K562 (cell line): ENCODE data around the gene ANAPC5. TPM values are rescaled to one million over a fixed set of nuclear protein-coding genes. Genes with fewer than 3 reads are reported as not detected.
A peak's percentile ranks its signal among the peaks of the same experiment; 100 is the strongest.

Source experiments
- ATAC-seq: fragments of 200-7000 bp; cut with Tn5 transposase; 3 replicates; pipeline ENCODE4 v1.9.1; 2020; ENCODE audit warnings: moderate library complexity
- BruUV-seq: library from RNA; stranded (reverse); fragments of 400-500 nt; replicated peaks from 2 replicates; lab custom pipeline; 2021; lab: Mats Ljungman, UMichigan
- CTCF ChIA-PET: fragments of 300-600 bp; formaldehyde crosslinking; extraction: SDS; loops from one replicate; lab custom pipeline; 2021; ENCODE audit warnings: low intra/inter-chr PET ratio; lab: Yijun Ruan, JAX
- POLR2A ChIA-PET: fragments of 300-600, 350-650 bp; sonication (Branson Sonifier 250); formaldehyde crosslinking; extraction: SDS; loops from one replicate; lab custom pipeline; 2021; ENCODE audit warnings: antibody characterized with exemption, inconsistent platforms; lab: Yijun Ruan, JAX
- DNase-seq, 4 experiments: peaks; one replicate each; pipeline versions ENCODE4 v3.0.0 to v3.0.0-alpha.2; 2011 to 2018; ENCODE audit warnings: low spot score in 3 of 4, mixed read lengths in 3 of 4; ENCODE audit errors: extremely low read depth in 1 of 4
- FAIRE-seq: peaks from 2 replicates; lab custom pipeline; 2011; peaks lifted over from hg19 to GRCh38; lab: Jason Lieb, UNC
- H2AFZ ChIP-seq: 2 replicates; pipeline ENCODE4 v1.6.0; 2011; ENCODE audit warnings: low read depth, low read length, control low read depth, inconsistent platforms
- H3K27ac ChIP-seq: fragments of 200-600 bp; 3 replicates; pipeline ENCODE4 v1.8.0; 2011; ENCODE audit warnings: low read depth, mild to moderate bottlenecking, control low read depth, inconsistent platforms, low read length, moderate library complexity, mixed read lengths; ENCODE audit errors: extremely low read depth
- H3K27me3 ChIP-seq, 2 experiments: fragments of 300-600 bp in 1 of 2; 2 replicates in 1 of 2; 3 replicates in 1 of 2; pipeline versions ENCODE4 v1.6.0 to v1.8.0; 2011; ENCODE audit warnings: inconsistent platforms in 2 of 2, low read length in 2 of 2, mild to moderate bottlenecking in 1 of 2, mixed read lengths in 1 of 2, moderate library complexity in 1 of 2; ENCODE audit not compliant: control insufficient read depth in 2 of 2, insufficient read depth in 2 of 2
- H3K36me3 ChIP-seq: fragments of 300-600 bp; 3 replicates; pipeline ENCODE4 v1.8.0; 2011; ENCODE audit warnings: mild to moderate bottlenecking, low read length, inconsistent platforms; ENCODE audit not compliant: control insufficient read depth, insufficient read depth
- H3K4me1 ChIP-seq, 2 experiments: fragments of 200-600 bp in 1 of 2; replicated peaks in 1 of 2; 2 replicates in 1 of 2; 3 replicates in 1 of 2; pipeline versions ENCODE4 v1.5.1 to v1.8.0; 2011; ENCODE audit warnings: inconsistent platforms in 2 of 2, low read length in 2 of 2, mild to moderate bottlenecking in 1 of 2, mixed read lengths in 1 of 2, moderate library complexity in 1 of 2; ENCODE audit not compliant: control insufficient read depth in 2 of 2, insufficient read depth in 2 of 2
- H3K4me2 ChIP-seq: 2 replicates; pipeline ENCODE4 v1.6.1; 2011; ENCODE audit warnings: low read length, control low read depth, inconsistent platforms, mixed read lengths; ENCODE audit not compliant: insufficient read depth
- H3K4me3 ChIP-seq: fragments of 200-600 bp; sonication (generic), shearing (Covaris generic); 2 replicates; pipeline ENCODE4 v1.5.1; 2016; ENCODE audit warnings: control low read depth, inconsistent platforms
- H3K79me2 ChIP-seq: fragments of 200-600 bp; 3 replicates; pipeline ENCODE4 v1.8.0; 2011; ENCODE audit warnings: low read length, inconsistent platforms; ENCODE audit not compliant: control insufficient read depth, insufficient read depth
- H3K9ac ChIP-seq, 2 experiments: 2 replicates each; pipeline versions ENCODE4 v1.6.0 to v1.6.1; 2011; ENCODE audit warnings: low read depth in 2 of 2, low read length in 2 of 2, control low read depth in 1 of 2, inconsistent platforms in 1 of 2, mild to moderate bottlenecking in 1 of 2, mixed read lengths in 1 of 2; ENCODE audit not compliant: insufficient read depth in 1 of 2
- H3K9me1 ChIP-seq: one replicate; pipeline ENCODE4 v1.6.0; 2011; ENCODE audit warnings: inconsistent platforms, mild to moderate bottlenecking, low read length, moderate library complexity; ENCODE audit not compliant: control insufficient read depth, insufficient read depth
- H3K9me3 ChIP-seq: replicated peaks from 2 replicates; pipeline ENCODE4 v1.5.1; 2011; ENCODE audit warnings: low read depth, low read length, inconsistent platforms; ENCODE audit not compliant: control insufficient read depth, insufficient read depth
- H4K20me1 ChIP-seq: replicated peaks from 2 replicates; pipeline ENCODE4 v1.6.1; 2011; ENCODE audit warnings: low read length, inconsistent platforms, mixed read lengths; ENCODE audit not compliant: control insufficient read depth, insufficient read depth
- FOSL1 ChIP-seq: fragments of 200-800 bp; sonication (Bioruptor generic); conservative IDR thresholded peaks from 2 replicates; pipeline ENCODE4 v1.6.1; 2016; ENCODE audit warnings: missing genetic modification characterization, missing compliant biosample characterization
- MTA1 ChIP-seq: fragments of 450-650 bp; IDR thresholded peaks from 2 replicates; pipeline ENCODE4 v1.6.1; 2017; ENCODE audit warnings: borderline replicate concordance
- SMARCE1 ChIP-seq: fragments of 450-650 bp; IDR thresholded peaks from 2 replicates; pipeline ENCODE4 v1.7.1; 2016; ENCODE audit warnings: mild to moderate bottlenecking
- ZBTB2 ChIP-seq: fragments of 450-650 bp; IDR thresholded peaks from 2 replicates; pipeline ENCODE4 v1.6.1; 2016; ENCODE audit warnings: antibody characterized with exemption
- ZNF512 ChIP-seq: IDR thresholded peaks from 2 replicates; pipeline ENCODE4 v1.6.1; 2016; ENCODE audit warnings: missing genetic modification characterization, missing compliant biosample characterization
- ZNF707 ChIP-seq: fragments of 250-450 bp; sonication (Bioruptor Pico); conservative IDR thresholded peaks from 2 replicates; pipeline ENCODE4 v1.8.0; 2022; ENCODE audit warnings: inconsistent platforms, mild to moderate bottlenecking, moderate library complexity
- WGBS: fragments of 100-300 bp; shearing (Covaris generic); methylation state at CpG from one replicate; pipeline ENCODE4 v1.1.6; 2016; ENCODE audit warnings: low coverage, mixed read lengths; ENCODE audit not compliant: insufficient coverage; ENCODE audit errors: missing lambda C conversion rate; 5-methylcytosine and 5-hydroxymethylcytosine counted together
- in situ Hi-C: fragments of 300-500 bp; cut with MboI; formaldehyde crosslinking; loops from 4 replicates; pipeline ENCODE4 v1.15.0; 2018; ENCODE audit warnings: inconsistent platforms, mixed read lengths
- intact Hi-C: fragments of 100-400 bp; cut with micrococcal nuclease; formaldehyde crosslinking; loops from 2 replicates; pipeline ENCODE4 v1.14.2; 2022
- polyA plus RNA-seq, 8 experiments: library from polyadenylated mRNA; depleted of rRNA in 4 of 8; stranded (reverse) in 5 of 8; unstranded in 3 of 8; fragments of >200 nt; fragmentation: Nextera tagmentation in 2 of 8; fragmentation: Illumina TruSeq in 1 of 8; extraction: Ambion mirVana in 2 of 8; extraction: Trizol in 1 of 8; gene quantifications; 2 replicates each; pipeline versions ENCODE4 v1.2.1 to v1.2.3, GENCODE V29; 2011 to 2014; ENCODE audit warnings: inconsistent platforms in 1 of 8, missing spikeins in 1 of 8
- total RNA-seq, 7 experiments: library from RNA; depleted of rRNA in 6 of 7; stranded (reverse); fragments of >200 nt in 6 of 7; fragmentation: Illumina TruSeq in 2 of 7; extraction: Trizol in 2 of 7; gene quantifications; 2 replicates each; pipeline versions ENCODE4 v1.2.1 to v1.2.3, GENCODE V29; 2011 to 2021; ENCODE audit warnings: low replicate concordance in 1 of 7

ANAPC5 gene
- total and polyA plus RNA-seq, 9 of the 15 experiments (the other 6 are each of a cell fraction or from before 2014, with no cell fraction given) = 136 to 315 (median 197) TPM

- Histone ChIP-seq H3K27me3 (no peaks in the 10 kb centered on the region), H3K9me3 (no peaks in the 10 kb centered on the region), H2AFZ (peak overlapping the region; percentile 59), H3K79me2 (no peaks in the 10 kb centered on the region), H4K20me1 (no peaks in the 10 kb centered on the region), H3K27ac (no peak overlapping the region), H3K36me3 (no peaks in the 10 kb centered on the region), H3K4me2 (no peak overlapping the region), H3K9me1 (no peaks in the 10 kb centered on the region), H3K9ac (no peak overlapping the region), H3K4me3 (no peak overlapping the region)
- in situ Hi-C loops (no loop called here), intact Hi-C loops (no loop called here)
- BruUV-seq = no TSS peak
- CTCF ChIA-PET = no interaction called here
- POLR2A ChIA-PET = interaction anchor here (3.0 kb wide), 1 partner anchor 13 kb away, joined by 19 read pairs; the partner anchor contains the start of gene ANAPC5
- FAIRE-seq (no peak), ATAC-seq (no peak), DNase-seq (no peak)
- 4% methylated on average over 5 of the region's 5 CpGs for WGBS
- no peak for TF ChIP-seq FOSL1 (tag)
- peak; percentile 74 for TF ChIP-seq ZNF512
- TF ChIP-seq MTA1 = 0 out of 2 replicates have a peak, but pooled peaks have one; percentile 33
- TF ChIP-seq ZBTB2 = no peak
- no peak; the same call in 1 of the 2 replicates for TF ChIP-seq SMARCE1
- no peak for TF ChIP-seq ZNF707
- TF ChIP-seq, all 486 proteins: peak for 2
- peaks cover 0 to 8% of the 10 kb centered on the region in 2 experiments; a peak in 3 of 5 replicates for H3K4me1 ChIP-seq
Observed at GRCh38 chr12:121364683-121365121, 12.5 kb upstream of the ANAPC5 start.
